Natural killer cell (primary cell): ENCODE data around the gene IFITM2. TPM values are rescaled to one million over a fixed set of nuclear protein-coding genes. Genes with fewer than 3 reads are reported as not detected.

Experiments
- ATAC-seq, 3 donors: fragments of 150-1000 bp in 2 of 3; fragments of 200-7000 bp in 1 of 3; cut with Tn5 transposase; 1 replicate in 1 of 3; 2 replicates in 2 of 3; pipeline ENCODE4 v1.10.0; 2021; ENCODE audit warnings: mild to moderate bottlenecking in 2 of 3, moderate library complexity in 2 of 3
- DNase-seq, 2 donors: peaks; one replicate each; pipeline versions ENCODE4 v3.0.0 to v3.0.0-alpha.2; 2013 to 2021; ENCODE audit warnings: mixed read lengths in 1 of 2
- H3K27ac ChIP-seq: one replicate; pipeline ENCODE4 v1.5.1; 2013; ENCODE audit warnings: mild to moderate bottlenecking, low read length
- H3K27me3 ChIP-seq: one replicate; pipeline ENCODE4 v1.6.1; 2013; ENCODE audit warnings: low read length; ENCODE audit not compliant: control insufficient read depth, insufficient read depth
- H3K36me3 ChIP-seq: one replicate; pipeline ENCODE4 v1.6.1; 2013; ENCODE audit warnings: low read length; ENCODE audit not compliant: control insufficient read depth, insufficient read depth
- H3K4me1 ChIP-seq: one replicate; pipeline ENCODE4 v1.6.1; 2013; ENCODE audit warnings: low read length; ENCODE audit not compliant: control insufficient read depth, insufficient read depth
- H3K4me3 ChIP-seq: one replicate; pipeline ENCODE4 v1.5.1; 2013; ENCODE audit warnings: low read length
- H3K9me3 ChIP-seq: one replicate; pipeline ENCODE4 v1.6.1; 2013; ENCODE audit warnings: low read length; ENCODE audit not compliant: control insufficient read depth, insufficient read depth
- H3K27ac Mint-ChIP-seq, 2 donors: one replicate each; pipeline ENCODE4 v1.8.0; 2022; ENCODE audit warnings: mild to moderate bottlenecking in 2 of 2, mixed read lengths in 2 of 2, moderate library complexity in 1 of 2
- H3K27me3 Mint-ChIP-seq, 2 donors: one replicate each; pipeline ENCODE4 v1.8.0; 2022; ENCODE audit warnings: low read depth in 2 of 2, mixed read lengths in 2 of 2
- H3K36me3 Mint-ChIP-seq: one replicate; pipeline ENCODE4 v1.8.0; 2022; ENCODE audit warnings: mixed read lengths
- H3K4me1 Mint-ChIP-seq, 2 donors: one replicate each; pipeline ENCODE4 v1.8.0; 2022; ENCODE audit warnings: mixed read lengths in 2 of 2
- H3K4me3 Mint-ChIP-seq: one replicate; pipeline ENCODE4 v1.8.0; 2022; ENCODE audit warnings: mild to moderate bottlenecking, moderate library complexity, mixed read lengths
- H3K9me3 Mint-ChIP-seq, 2 donors: one replicate each; pipeline ENCODE4 v1.8.0; 2022; ENCODE audit warnings: mixed read lengths in 2 of 2
- CTCF ChIP-seq: fragments of 200-600 bp; IDR thresholded peaks from one replicate; pipeline ENCODE4 v1.8.0; 2022; ENCODE audit warnings: antibody characterized with exemption
- WGBS: methylation state at CpG from one replicate; pipeline ENCODE4 v1.1.7; 2013; ENCODE audit warnings: missing lambda C conversion rate; ENCODE audit not compliant: insufficient coverage; 5-methylcytosine and 5-hydroxymethylcytosine counted together
- intact Hi-C: fragments of 100-400 bp; cut with micrococcal nuclease; formaldehyde crosslinking; loops from one replicate; pipeline ENCODE4 v1.14.2; 2022
- total RNA-seq, 4 donors: library from RNA; stranded (reverse); fragments of 120-200 nt in 1 of 4; gene quantifications; one replicate each; pipeline versions ENCODE4 v1.2.3 to v1.2.4, GENCODE V29; 2013 to 2022

The IFITM2 gene
- total RNA-seq, 3 donors from 2014 or later (not counting 1 experiment from before 2014, with no cell fraction given), result 1,080 to 1,421 (median 1,273) TPM

DNA sequence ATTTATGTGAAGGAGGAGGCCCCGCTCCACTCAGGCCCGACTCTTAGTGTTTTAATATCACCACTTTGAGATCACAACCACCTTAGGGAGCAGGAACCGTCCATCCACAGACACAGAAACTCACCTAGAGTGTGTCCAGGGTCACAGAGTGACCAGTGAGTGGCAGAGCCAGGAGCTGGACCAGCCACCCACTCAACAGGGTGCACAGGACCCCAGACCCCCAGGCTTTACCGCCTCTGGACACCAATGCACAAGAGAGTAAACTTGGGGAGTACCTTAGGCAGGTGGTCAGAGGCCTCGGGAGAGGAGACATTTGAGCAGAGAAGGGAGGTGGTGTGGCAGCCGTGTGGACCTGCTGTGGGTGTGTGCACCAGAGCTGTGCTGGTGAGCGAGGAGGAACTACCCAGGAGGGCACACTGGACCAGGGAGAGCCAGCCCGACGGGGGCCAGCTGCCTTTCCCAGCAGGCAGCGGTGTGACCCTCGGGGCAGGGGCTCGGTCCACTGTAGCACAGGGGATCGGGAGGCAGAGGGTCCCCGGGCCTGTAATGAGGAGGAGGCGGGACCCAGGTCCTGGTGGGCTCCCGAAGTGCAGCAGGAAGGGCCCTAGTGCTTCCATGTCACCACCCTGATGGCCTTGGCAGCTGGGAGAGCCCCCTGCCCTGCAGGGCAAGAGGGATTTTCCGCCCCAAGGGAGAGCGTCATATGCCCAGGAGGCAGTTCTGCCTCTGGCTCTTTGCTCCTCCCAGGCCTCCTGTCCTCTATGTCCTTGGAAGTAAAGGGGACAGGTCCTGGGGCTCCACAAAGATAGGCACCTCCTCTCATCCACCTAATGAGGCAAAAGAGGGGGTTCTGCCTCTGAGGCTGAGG, 36.9 kb upstream of the IFITM2 start:
- TF ChIP-seq CTCF, result no peak
- Mint-ChIP-seq H3K27ac (peak overlapping the region; percentile 89 to 96), H3K36me3 (no peaks in the 10 kb centered on the region), H3K9me3 (no peaks in the 10 kb centered on the region), H3K27me3 (peaks cover 0 to 2% of the 10 kb centered on the region in 2 donors), H3K4me1 (peaks cover 20 to 40% of the 10 kb centered on the region in 2 donors), H3K4me3 (no peak overlapping the region)
- Histone ChIP-seq H3K9me3 (no peaks in the 10 kb centered on the region), H3K27me3 (no peaks in the 10 kb centered on the region), H3K27ac (peak overlapping the region; percentile 88), H3K4me1 (peaks cover 39% of the 10 kb centered on the region), H3K4me3 (no peak overlapping the region), H3K36me3 (no peaks in the 10 kb centered on the region)
- 90% methylated on average over 18 of the region's 18 CpGs for WGBS
- DNase-seq (no peak), ATAC-seq (no peak)
- intact Hi-C loops, result no loop called here

DNA sequence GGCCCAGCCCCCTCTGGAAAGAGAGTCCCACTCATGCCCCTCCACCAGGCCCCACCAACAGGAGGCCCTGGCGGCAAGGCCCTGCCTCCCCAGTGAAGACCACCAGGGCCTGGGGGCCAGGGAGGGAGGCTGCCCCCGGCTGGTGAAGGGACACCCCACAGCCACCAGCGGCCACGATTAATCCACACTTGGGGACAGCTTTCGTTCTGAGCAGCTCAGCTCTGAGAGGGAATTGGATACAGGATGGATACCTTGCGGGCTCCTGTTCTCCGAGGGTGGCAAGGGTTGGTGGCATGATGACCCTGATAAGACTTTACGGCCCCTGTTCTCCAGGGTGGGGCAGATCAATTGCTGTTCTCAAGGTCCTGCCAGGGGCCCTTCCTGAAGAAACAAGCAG, 36.3 kb upstream of the IFITM2 start:
- DNase-seq, result no peak
- peak overlapping the region in 1 of 2 donors; percentile 47 for H3K27ac Mint-ChIP-seq
- no peaks in the 10 kb centered on the region for H3K36me3 Mint-ChIP-seq
- H3K4me1 ChIP-seq, result peaks cover 39% of the 10 kb centered on the region
- intact Hi-C loops, result no loop called here
- H3K9me3 ChIP-seq, result no peaks in the 10 kb centered on the region
- H3K27me3 Mint-ChIP-seq, result peaks cover 0 to 2% of the 10 kb centered on the region in 2 donors
- TF ChIP-seq CTCF, result no peak
- H3K27me3 ChIP-seq, result no peaks in the 10 kb centered on the region
- no peak overlapping the region for H3K4me3 Mint-ChIP-seq
- no peak for ATAC-seq
- no peak overlapping the region for H3K4me3 ChIP-seq
- H3K4me1 Mint-ChIP-seq, result peaks cover 20 to 40% of the 10 kb centered on the region in 2 donors
- no peaks in the 10 kb centered on the region for H3K9me3 Mint-ChIP-seq
- no peak overlapping the region for H3K27ac ChIP-seq
- no peaks in the 10 kb centered on the region for H3K36me3 ChIP-seq
- 97% methylated on average over 8 of the region's 8 CpGs for WGBS

DNA sequence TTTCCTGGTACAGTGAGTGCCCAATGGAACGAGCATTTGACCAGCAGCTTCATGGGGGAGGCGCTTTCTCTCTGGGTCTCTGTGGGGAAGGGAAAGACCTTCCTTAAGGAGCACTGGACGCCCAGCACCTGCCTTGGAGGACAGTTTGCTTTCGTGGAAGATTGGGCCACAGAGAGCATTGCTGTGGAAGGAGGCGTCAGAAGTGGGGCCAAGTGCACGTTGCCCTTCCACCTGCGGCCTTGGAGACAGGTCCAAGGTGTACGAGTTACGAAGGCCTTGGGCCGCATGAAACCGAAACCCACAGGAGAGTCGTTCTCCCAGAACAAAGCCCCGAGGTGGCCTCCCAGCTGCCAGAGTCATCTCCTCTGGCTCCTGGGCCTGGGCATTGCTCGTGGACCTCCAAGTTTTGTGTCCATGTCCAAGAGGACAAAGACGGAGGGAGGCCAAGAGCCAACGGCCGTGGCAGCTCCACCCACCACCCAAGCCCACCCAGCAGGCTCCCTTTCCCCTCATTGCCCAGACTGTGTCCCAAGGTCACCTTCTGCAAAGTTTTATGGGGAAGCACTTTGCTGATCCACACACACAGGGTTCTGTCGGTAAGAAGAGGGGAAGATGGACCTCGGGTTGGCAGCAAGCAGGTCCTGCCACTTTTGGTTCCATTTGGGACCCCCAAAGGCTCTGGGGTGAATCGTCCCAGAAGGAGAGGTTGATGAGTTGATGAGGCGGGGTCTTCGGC, 35.3 kb upstream of the IFITM2 start:
- no peak for TF ChIP-seq CTCF
- intact Hi-C loops, result no loop called here
- no peak overlapping the region for H3K27ac ChIP-seq
- peaks cover 0 to 4% of the 10 kb centered on the region in 2 donors for H3K27me3 Mint-ChIP-seq
- no peaks in the 10 kb centered on the region for H3K36me3 Mint-ChIP-seq
- no peak for ATAC-seq
- H3K36me3 ChIP-seq, result no peaks in the 10 kb centered on the region
- H3K27me3 ChIP-seq, result no peaks in the 10 kb centered on the region
- no peak overlapping the region for H3K4me3 ChIP-seq
- H3K9me3 ChIP-seq, result no peaks in the 10 kb centered on the region
- H3K4me3 Mint-ChIP-seq, result no peak overlapping the region
- WGBS, result 91% methylated on average over 22 of the region's 22 CpGs
- H3K4me1 ChIP-seq, result peaks cover 35% of the 10 kb centered on the region
- H3K9me3 Mint-ChIP-seq, result no peaks in the 10 kb centered on the region
- peaks cover 20 to 41% of the 10 kb centered on the region in 2 donors for H3K4me1 Mint-ChIP-seq
- peak overlapping the region in 1 of 2 donors; percentile 47 for H3K27ac Mint-ChIP-seq
- DNase-seq, result no peak
